Omental fat pad (tissue), 4 donors: Measurements from ENCODE around the gene GAS5. TPM values are rescaled to one million over a fixed set of nuclear protein-coding genes. Genes with fewer than 3 reads are reported as not detected.

Source experiments
- ATAC-seq: fragments of 150-250 bp; one replicate; pipeline ENCODE4 v1.9.1; 2016; ENCODE audit warnings: mild to moderate bottlenecking, moderate library complexity; ENCODE audit not compliant: low FRiP score
- DNase-seq: peaks from one replicate; pipeline ENCODE4 v3.0.0-alpha.2; 2019; ENCODE audit warnings: low spot score
- CTCF ChIP-seq, 3 donors: fragments of 450-650 bp; IDR thresholded peaks; one replicate each; pipeline ENCODE4 v1.5.1; 2016 to 2017; ENCODE audit warnings: antibody characterized with exemption in 3 of 3, mild to moderate bottlenecking in 3 of 3, moderate library complexity in 2 of 3
- total RNA-seq, 4 donors: library from RNA; depleted of rRNA; stranded (reverse); fragments of >200 nt; gene quantifications; one replicate each; pipeline ENCODE4 v1.1.0, GENCODE V29; 2016

GAS5 gene
- total RNA-seq, 4 donors from 2014 or later, result 312 to 565 (median 443) TPM

- TF ChIP-seq CTCF (IDR thresholded peaks at IDR 0.05), result no peak
- DNase-seq (no peak), ATAC-seq (no peak)
Observed at GRCh38 chr1:173871091-173871490, 3.3 kb upstream of the GAS5 start.

GRCh38 chr1:173870252-173871075, 2.7 kb upstream of the GAS5 start:
- TF ChIP-seq CTCF (IDR thresholded peaks at IDR 0.05), result no peak
- DNase-seq (no peak), ATAC-seq (no peak)

GRCh38 chr1:173869021-173869359, 1.2 kb upstream of the GAS5 start:
- no peak for ATAC-seq
- DNase-seq, result no peak
- TF ChIP-seq CTCF (IDR thresholded peaks at IDR 0.05), result no peak

GRCh38 chr1:173868266-173869020, 654 bp upstream of the GAS5 start, which contains the start of gene ZBTB37:
TSS of gene ZBTB37 (plus strand) at chr1:173868380. CDS start at chr1:173870226, 1,846 bp downstream.
- TF ChIP-seq CTCF (IDR thresholded peaks at IDR 0.05), result no peak
- peak; percentile 88 for ATAC-seq
- peak; percentile 54 for DNase-seq

- no peak for TF ChIP-seq CTCF (IDR thresholded peaks at IDR 0.05)
- no peak for ATAC-seq
- DNase-seq, result no peak
Observed at GRCh38 chr1:173867141-173867752, 542 bp downstream of the GAS5 start.

- DNase-seq, result no peak
- TF ChIP-seq CTCF (IDR thresholded peaks at IDR 0.05), result no peak
- ATAC-seq, result no peak
Observed at GRCh38 chr1:173866413-173867115, 1.2 kb downstream of the GAS5 start.
